ENCODE results near the gene FGD3.
A peak's percentile ranks its signal among the peaks of the same experiment; 100 is the strongest.

FGD3 gene

DNA sequence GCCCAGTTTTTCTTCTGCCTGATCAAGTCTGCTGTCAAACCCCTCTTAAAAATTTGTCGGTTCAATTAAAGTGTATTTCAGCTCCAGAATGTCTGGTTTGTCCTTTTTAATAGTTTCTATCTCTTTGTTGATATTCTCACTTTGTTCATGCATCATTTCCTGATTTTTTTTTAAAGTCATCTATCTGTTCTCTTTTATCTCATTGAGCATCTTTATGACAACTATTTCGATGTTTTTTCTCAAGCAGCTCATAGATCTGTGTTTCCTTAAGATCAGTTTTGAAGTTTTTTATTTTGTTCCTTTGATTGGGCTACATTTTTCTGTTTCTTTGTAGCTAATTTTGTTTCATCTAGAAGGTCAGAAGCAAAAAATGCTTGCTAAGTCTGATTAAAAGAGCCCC, 53.7 kb downstream of the FGD3 start:
- ChIA-PET CTCF (no interaction called here), POLR2A (no interaction called here)
- TF ChIP-seq FOXM1 (IDR thresholded peaks at IDR 0.05; ENCODE audit: borderline replicate concordance) (no peak), ELF4 (IDR thresholded peaks at IDR 0.05) (no peak), TARDBP (IDR thresholded peaks at IDR 0.05) (no peak), NFRKB (IDR thresholded peaks at IDR 0.05) (no peak), ARNT (IDR thresholded peaks at IDR 0.05) (no peak), SUZ12 (IDR thresholded peaks at IDR 0.05) (no peak), HDGF (IDR thresholded peaks at IDR 0.05; ENCODE audit: borderline replicate concordance) (no peak), SP1 (IDR thresholded peaks at IDR 0.05) (no peak), L3MBTL2 (conservative IDR thresholded peaks at IDR 0.05) (no peak), LEF1 (IDR thresholded peaks at IDR 0.05; ENCODE audit: borderline replicate concordance) (no peak), FOXK2 (IDR thresholded peaks at IDR 0.05) (no peak), FOXA1 (IDR thresholded peaks at IDR 0.05) (no peak), ZNF384 (IDR thresholded peaks at IDR 0.05) (no peak), BHLHE40 (IDR thresholded peaks at IDR 0.05; ENCODE audit: borderline replicate concordance) (no peak), CTBP1 (IDR thresholded peaks at IDR 0.05; ENCODE audit: borderline replicate concordance) (no peak)
- TF ChIP-seq, protein P1, sequence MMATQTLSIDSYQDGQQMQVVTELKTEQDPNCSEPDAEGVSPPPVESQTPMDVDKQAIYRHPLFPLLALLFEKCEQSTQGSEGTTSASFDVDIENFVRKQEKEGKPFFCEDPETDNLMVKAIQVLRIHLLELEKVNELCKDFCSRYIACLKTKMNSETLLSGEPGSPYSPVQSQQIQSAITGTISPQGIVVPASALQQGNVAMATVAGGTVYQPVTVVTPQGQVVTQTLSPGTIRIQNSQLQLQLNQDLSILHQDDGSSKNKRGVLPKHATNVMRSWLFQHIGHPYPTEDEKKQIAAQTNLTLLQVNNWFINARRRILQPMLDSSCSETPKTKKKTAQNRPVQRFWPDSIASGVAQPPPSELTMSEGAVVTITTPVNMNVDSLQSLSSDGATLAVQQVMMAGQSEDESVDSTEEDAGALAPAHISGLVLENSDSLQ (IDR thresholded peaks at IDR 0.05), result no peak
- DNase-seq (ENCODE audit: extremely low spot score), result no peak

DNA sequence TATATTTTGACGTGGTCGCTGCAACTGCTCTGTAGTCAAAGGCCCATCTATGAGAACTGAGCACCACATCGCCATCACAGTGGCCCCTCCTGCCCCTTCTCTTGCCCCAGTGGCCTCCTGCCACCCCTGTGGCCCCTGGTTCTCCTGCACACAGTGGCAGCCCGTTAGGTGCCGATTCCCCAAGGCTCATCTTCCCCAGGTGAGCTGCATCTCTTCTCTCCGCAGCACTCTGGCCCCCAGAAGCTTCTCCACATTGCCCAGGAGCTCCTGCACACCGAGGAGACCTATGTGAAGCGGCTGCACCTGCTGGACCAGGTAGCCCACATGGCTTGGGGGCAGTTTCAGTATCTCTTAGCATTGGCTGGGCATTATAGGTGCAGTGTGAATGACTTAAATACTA, 55.4 kb downstream of the FGD3 start:
- POLR2A ChIA-PET, result interaction anchor here (0.9 kb wide), 1 partner anchor 13 kb away, joined by 3 read pairs; no protein-coding TSS in a partner anchor

DNA sequence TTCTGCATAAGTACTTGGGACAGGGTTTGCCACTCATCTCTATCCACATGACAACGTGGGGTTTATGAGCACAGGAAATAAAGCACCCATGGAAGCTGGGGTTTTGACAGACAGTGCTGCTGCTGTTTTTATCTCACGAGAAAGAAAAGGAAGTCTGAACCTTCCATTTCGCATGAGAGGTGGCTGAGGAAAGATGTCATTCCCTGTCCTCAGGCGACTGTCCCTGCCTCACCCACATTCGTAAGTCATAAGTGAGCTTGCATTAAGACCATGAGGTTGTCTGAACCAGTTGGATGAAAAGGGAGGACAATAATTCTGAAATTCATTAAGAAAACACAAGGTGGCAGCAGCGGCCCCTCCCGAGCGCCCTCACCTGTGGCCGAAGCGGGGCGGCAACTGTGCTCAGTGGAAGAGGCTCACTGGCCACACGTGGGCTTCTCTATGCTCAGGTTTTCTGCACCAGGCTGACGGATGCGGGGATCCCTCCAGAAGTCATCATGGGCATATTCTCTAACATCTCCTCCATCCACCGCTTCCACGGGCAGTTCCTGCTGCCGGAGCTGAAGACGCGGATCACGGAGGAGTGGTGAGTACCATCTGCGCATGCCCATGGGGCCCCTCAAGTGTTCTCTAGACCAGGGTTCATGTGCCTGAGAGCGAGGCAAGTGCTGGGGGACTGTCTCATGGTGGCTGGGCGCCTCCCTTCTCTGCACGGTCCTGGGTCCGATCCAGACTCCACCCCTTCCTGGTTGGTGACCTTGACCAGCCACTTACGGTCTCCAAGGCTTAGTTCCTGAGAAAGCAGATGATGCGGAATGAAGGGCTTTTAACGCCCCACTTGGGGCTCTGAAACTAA, 56.5 kb downstream of the FGD3 start:
- ChIA-PET CTCF (interaction anchor here (0.7 to 1.4 kb wide), 5 partner anchors 16 to 51 kb away, joined by 3 to 7 read pairs (median 4); no protein-coding TSS in a partner anchor), POLR2A (interaction anchor here (0.6 kb wide), 1 partner anchor 36 kb away, joined by 3 read pairs; no protein-coding TSS in a partner anchor)

More for the DNA sequence above, 55.4 kb downstream of the FGD3 start:
- TF ChIP-seq ARNT (IDR thresholded peaks at IDR 0.05), result no peak
- TF ChIP-seq BHLHE40 (IDR thresholded peaks at IDR 0.05; ENCODE audit: borderline replicate concordance), result no peak
- no peak for TF ChIP-seq TARDBP (IDR thresholded peaks at IDR 0.05)
- TF ChIP-seq SP1 (IDR thresholded peaks at IDR 0.05), result no peak
- no peak for TF ChIP-seq CTBP1 (IDR thresholded peaks at IDR 0.05; ENCODE audit: borderline replicate concordance)
- no peak for TF ChIP-seq LEF1 (IDR thresholded peaks at IDR 0.05; ENCODE audit: borderline replicate concordance)
- TF ChIP-seq HDGF (IDR thresholded peaks at IDR 0.05; ENCODE audit: borderline replicate concordance), result no peak
- TF ChIP-seq SUZ12 (IDR thresholded peaks at IDR 0.05), result no peak
- TF ChIP-seq L3MBTL2 (conservative IDR thresholded peaks at IDR 0.05), result no peak
- TF ChIP-seq FOXK2 (IDR thresholded peaks at IDR 0.05), result no peak
- no peak for TF ChIP-seq FOXA1 (IDR thresholded peaks at IDR 0.05)
- TF ChIP-seq ELF4 (IDR thresholded peaks at IDR 0.05), result no peak
- TF ChIP-seq ZNF384 (IDR thresholded peaks at IDR 0.05), result no peak
- TF ChIP-seq, protein P1 (IDR thresholded peaks at IDR 0.05), result no peak
- no peak for TF ChIP-seq NFRKB (IDR thresholded peaks at IDR 0.05)
- CTCF ChIA-PET, result interaction anchor here (1.1 kb wide), 1 partner anchor 50 kb away, joined by 3 read pairs; no protein-coding TSS in a partner anchor
- no peak for DNase-seq (ENCODE audit: extremely low spot score)

DNA sequence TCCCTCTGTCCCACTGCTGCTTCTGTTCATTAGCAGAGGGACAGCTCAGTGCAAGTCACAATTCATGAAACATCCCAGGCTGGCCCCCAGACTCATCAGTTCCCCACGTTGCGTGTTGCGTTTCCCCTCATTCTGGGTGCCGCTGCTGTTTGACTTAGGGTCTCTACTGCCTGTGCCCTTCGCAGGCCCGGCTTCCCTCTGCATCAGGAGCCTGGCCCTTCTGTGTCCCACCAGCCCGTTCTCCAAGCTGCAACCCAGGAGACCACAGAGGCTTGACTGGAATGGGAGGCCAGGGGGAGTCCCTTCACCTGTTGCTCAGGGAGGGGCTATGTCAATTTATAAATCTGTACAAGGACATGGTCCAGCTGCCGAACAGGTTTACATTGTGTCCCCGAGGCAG, 57.2 kb downstream of the FGD3 start:
- TF ChIP-seq, protein P1 (IDR thresholded peaks at IDR 0.05), result no peak
- TF ChIP-seq SP1 (IDR thresholded peaks at IDR 0.05) (no peak), FOXM1 (IDR thresholded peaks at IDR 0.05; ENCODE audit: borderline replicate concordance) (no peak), ARNT (IDR thresholded peaks at IDR 0.05) (no peak), TARDBP (IDR thresholded peaks at IDR 0.05) (no peak), LEF1 (IDR thresholded peaks at IDR 0.05; ENCODE audit: borderline replicate concordance) (no peak), BHLHE40 (IDR thresholded peaks at IDR 0.05; ENCODE audit: borderline replicate concordance) (no peak), ELF4 (IDR thresholded peaks at IDR 0.05) (no peak), SUZ12 (IDR thresholded peaks at IDR 0.05) (no peak), ZNF384 (IDR thresholded peaks at IDR 0.05) (no peak), FOXK2 (IDR thresholded peaks at IDR 0.05) (no peak), FOXA1 (IDR thresholded peaks at IDR 0.05) (no peak), HDGF (IDR thresholded peaks at IDR 0.05; ENCODE audit: borderline replicate concordance) (no peak), CTBP1 (IDR thresholded peaks at IDR 0.05; ENCODE audit: borderline replicate concordance) (no peak), NFRKB (IDR thresholded peaks at IDR 0.05) (no peak), L3MBTL2 (conservative IDR thresholded peaks at IDR 0.05) (no peak)
- no peak for DNase-seq (ENCODE audit: extremely low spot score)
- CTCF ChIA-PET, result no interaction called here
- POLR2A ChIA-PET, result no interaction called here

More for the DNA sequence above, 56.5 kb downstream of the FGD3 start:
- no peak for TF ChIP-seq HDGF (IDR thresholded peaks at IDR 0.05; ENCODE audit: borderline replicate concordance)
- TF ChIP-seq TARDBP (IDR thresholded peaks at IDR 0.05), result no peak
- TF ChIP-seq L3MBTL2 (conservative IDR thresholded peaks at IDR 0.05), result no peak; the same call in 1 of the 2 replicates
- TF ChIP-seq SP1 (IDR thresholded peaks at IDR 0.05), result no peak
- no peak for TF ChIP-seq ZNF384 (IDR thresholded peaks at IDR 0.05)
- TF ChIP-seq ELF4 (IDR thresholded peaks at IDR 0.05), result no peak
- TF ChIP-seq NFRKB (IDR thresholded peaks at IDR 0.05), result no peak
- no peak for TF ChIP-seq FOXM1 (IDR thresholded peaks at IDR 0.05; ENCODE audit: borderline replicate concordance)
- TF ChIP-seq CTBP1 (IDR thresholded peaks at IDR 0.05; ENCODE audit: borderline replicate concordance), result no peak
- peak; percentile 81 for DNase-seq (ENCODE audit: extremely low spot score)

DNA sequence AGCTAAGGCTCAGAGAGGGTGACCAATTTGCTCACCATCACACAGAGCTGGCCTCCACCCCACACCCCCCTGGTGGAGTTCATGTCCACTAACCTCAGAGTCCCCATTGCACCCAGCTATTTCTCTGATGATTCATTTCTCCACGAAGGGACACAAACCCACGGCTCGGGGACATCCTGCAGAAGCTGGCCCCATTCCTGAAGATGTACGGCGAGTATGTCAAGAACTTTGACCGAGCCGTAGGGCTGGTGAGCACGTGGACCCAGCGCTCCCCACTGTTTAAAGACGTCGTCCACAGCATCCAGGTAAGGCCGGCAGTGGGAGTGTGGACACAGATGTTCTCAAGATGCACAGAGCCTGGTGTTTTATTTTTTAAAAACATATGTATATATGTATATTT, 58.6 kb downstream of the FGD3 start:
- CTCF ChIA-PET, result interaction anchor here (0.6 to 1.1 kb wide), 3 partner anchors 9 to 1664 kb away, joined by 3 read pairs; no protein-coding TSS in a partner anchor
- POLR2A ChIA-PET, result no interaction called here
- DNase-seq (ENCODE audit: extremely low spot score), result no peak
- TF ChIP-seq FOXK2 (IDR thresholded peaks at IDR 0.05) (no peak), SP1 (IDR thresholded peaks at IDR 0.05) (no peak), TARDBP (IDR thresholded peaks at IDR 0.05) (no peak), FOXA1 (IDR thresholded peaks at IDR 0.05) (no peak), BHLHE40 (IDR thresholded peaks at IDR 0.05; ENCODE audit: borderline replicate concordance) (no peak), SUZ12 (IDR thresholded peaks at IDR 0.05) (no peak), ARNT (IDR thresholded peaks at IDR 0.05) (no peak), HDGF (IDR thresholded peaks at IDR 0.05; ENCODE audit: borderline replicate concordance) (no peak), LEF1 (IDR thresholded peaks at IDR 0.05; ENCODE audit: borderline replicate concordance) (no peak)

All from HEK293T (cell line).